ENCODE results near the gene CFAP69. TPM values are rescaled to one million over a fixed set of nuclear protein-coding genes. Genes with fewer than 3 reads are reported as not detected.
A peak's percentile ranks its signal among the peaks of the same experiment; 100 is the strongest.

The CFAP69 gene
- total and polyA plus RNA-seq, 2 of the 8 experiments (the other 6 are each of a cell fraction or from before 2014, with no cell fraction given) = 1.00 to 3.8 TPM

GRCh38 chr7:90222811-90223725 lies 21.9 kb upstream of the CFAP69 start:
- H3K27ac ChIP-seq (ENCODE audit: low read depth, low read length) = no peak overlapping the region
- no peak overlapping the region for H2BK120ac ChIP-seq (replicated peaks; ENCODE audit: low read depth, low read length)
- no peaks in the 10 kb centered on the region for H3K23me2 ChIP-seq (ENCODE audit: low read depth, low read length)
- no peak overlapping the region; a peak in 1 of 4 replicates for H3K4me2 ChIP-seq (ENCODE audit: insufficient read depth in 1 of 2, low read depth in 2 of 2, low read length in 2 of 2)
- H2BK5ac ChIP-seq (ENCODE audit: low read depth, low read length) = no peak overlapping the region
- H2BK12ac ChIP-seq (ENCODE audit: low read depth, low read length) = 0 out of 2 replicates have a peak overlapping the region, but pooled peaks have one; percentile 61
- H3K56ac ChIP-seq (replicated peaks; ENCODE audit: insufficient read length, low read depth, low read length) = no peak overlapping the region
- H3K4ac ChIP-seq (replicated peaks; ENCODE audit: insufficient read length, low read depth, low read length) = no peak overlapping the region
- H4K91ac ChIP-seq (replicated peaks; ENCODE audit: insufficient read length, low read length) = no peak overlapping the region
- DNase-seq (ENCODE audit: low read depth in 1 of 2, low spot score in 2 of 2) = no peak
- no peaks in the 10 kb centered on the region for H3K27me3 ChIP-seq (replicated peaks in 1 of 4; ENCODE audit: control insufficient read depth in 3 of 4, extremely low read depth in 1 of 4, insufficient read depth in 3 of 4, low read length in 3 of 4)
- H4K8ac ChIP-seq (ENCODE audit: extremely low read depth, insufficient read depth, low read length) = no peak overlapping the region
- no peaks in the 10 kb centered on the region; the same call in 1 of the 2 replicates for H3K79me1 ChIP-seq (ENCODE audit: low read depth, low read length)
- no peak for FAIRE-seq
- H2AK5ac ChIP-seq (ENCODE audit: low read depth, low read length) = no peak overlapping the region
- peaks cover 3 to 60% of the 10 kb centered on the region in 2 experiments; a peak in 2 of 4 replicates for H3K79me2 ChIP-seq (ENCODE audit: control insufficient read depth in 1 of 2, insufficient read depth in 2 of 2, low read length in 2 of 2)
- no peak overlapping the region for H2BK20ac ChIP-seq (ENCODE audit: low read length)
- no peak overlapping the region for H4K5ac ChIP-seq (ENCODE audit: insufficient read length, low read depth, low read length)
- H3K4me3 ChIP-seq (ENCODE audit: extremely low read depth in 1 of 4, insufficient read depth in 2 of 4, low read depth in 3 of 4, low read length in 4 of 4) = no peak overlapping the region
- H3K4me1 ChIP-seq (replicated peaks in 1 of 4; ENCODE audit: control insufficient read depth in 3 of 4, insufficient read depth in 4 of 4, low read length in 3 of 4) = peaks cover 0 to 18% (median 6%) of the 10 kb centered on the region in 4 experiments; a peak in 5 of 7 replicates
- H2AFZ ChIP-seq (ENCODE audit: low read length) = no peak overlapping the region
- H3K23ac ChIP-seq (ENCODE audit: insufficient read length) = no peak overlapping the region
- H4K20me1 ChIP-seq (replicated peaks in 1 of 2; ENCODE audit: control insufficient read depth in 1 of 2, insufficient read depth in 2 of 2, low read length in 2 of 2) = no peaks in the 10 kb centered on the region
- no peak overlapping the region for H3K14ac ChIP-seq (ENCODE audit: insufficient read length)
- ChIA-PET POLR2A (ENCODE audit: partially characterized antibody) (interaction anchor here (2.1 to 6.0 kb wide), 3 partner anchors 10 to 22 kb away, joined by 5 to 48 read pairs (median 28); partner anchors contain the start of genes CFAP69 and STEAP2), CTCF (ENCODE audit: partially characterized antibody) (interaction anchor here (1.2 to 2.3 kb wide), 3 partner anchors 9 to 23 kb away, joined by 5 to 13 read pairs (median 7); partner anchors contain the start of gene STEAP2)
- peaks cover 0 to 16% (median 3%) of the 10 kb centered on the region in 4 experiments; a peak in 3 of 8 replicates for H3K36me3 ChIP-seq (ENCODE audit: control insufficient read depth in 2 of 4, insufficient read depth in 4 of 4, low read length in 3 of 4)
- no peak overlapping the region for H3K9ac ChIP-seq (replicated peaks in 1 of 4; ENCODE audit: extremely low read depth in 1 of 4, low read depth in 3 of 4, low read length in 3 of 4)
- no peak overlapping the region for H2BK15ac ChIP-seq (ENCODE audit: low read length)
- no peak overlapping the region for H3K18ac ChIP-seq (ENCODE audit: extremely low read depth, low read length)
- WGBS, 2 experiments (ENCODE audit: extremely low coverage in 1 of 2, insufficient coverage in 1 of 2, insufficient read length in 1 of 2, insufficient replicate concordance in 2 of 2, low coverage in 1 of 2, low lambda C conversion rate in 2 of 2, missing lambda C conversion rate in 1 of 2) = 91% methylated on average over 5 of the region's 5 CpGs; no CpG with 5 or more reads in 1 of the 2 experiments
- H3K9me3 ChIP-seq (ENCODE audit: insufficient read depth in 2 of 2, low read depth in 1 of 2, low read length in 1 of 2) = no peaks in the 10 kb centered on the region
- no peak for TF ChIP-seq RXRA (IDR thresholded peaks at IDR 0.05; ENCODE audit: insufficient read depth, low read depth, low read length)
- no peak for TF ChIP-seq HDAC6 (IDR thresholded peaks at IDR 0.05; ENCODE audit: low read depth, low read length)
- TF ChIP-seq JUN (IDR thresholded peaks at IDR 0.05; ENCODE audit: low read depth, low read length) = no peak
- TF ChIP-seq CTBP2 (IDR thresholded peaks at IDR 0.05; ENCODE audit: borderline replicate concordance, insufficient read depth, insufficient read length, low read length) = no peak
- no peak for TF ChIP-seq ATF2 (IDR thresholded peaks at IDR 0.05; ENCODE audit: low read length)
- no peak for TF ChIP-seq SIN3A (conservative IDR thresholded peaks at IDR 0.05 in 1 of 2, IDR thresholded peaks at IDR 0.05 in 1 of 2; ENCODE audit: low read depth in 1 of 2, low read length in 2 of 2)
- no peak for TF ChIP-seq HDAC2 (IDR thresholded peaks at IDR 0.05; ENCODE audit: borderline replicate concordance in 1 of 2, low read depth in 2 of 2, low read length in 2 of 2)
- TF ChIP-seq, protein P1, sequence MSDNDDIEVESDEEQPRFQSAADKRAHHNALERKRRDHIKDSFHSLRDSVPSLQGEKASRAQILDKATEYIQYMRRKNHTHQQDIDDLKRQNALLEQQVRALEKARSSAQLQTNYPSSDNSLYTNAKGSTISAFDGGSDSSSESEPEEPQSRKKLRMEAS (IDR thresholded peaks at IDR 0.05) = no peak
